Astrocyte (in vitro differentiated cells and primary cell): ENCODE measurements around the gene KIAA0040. TPM values are rescaled to one million over a fixed set of nuclear protein-coding genes. Genes with fewer than 3 reads are reported as not detected.

Experiments used
- DNase-seq: peaks from one replicate; pipeline ENCODE4 v3.0.0-alpha.2; 2010; ENCODE audit warnings: low read depth
- FAIRE-seq: peaks from 2 replicates; lab custom pipeline; 2011; peaks lifted over from hg19 to GRCh38; lab: Jason Lieb, UNC
- H2AFZ ChIP-seq: 2 replicates; pipeline ENCODE4 v1.6.0; 2012; ENCODE audit warnings: low read depth, low read length, inconsistent platforms
- H3K27ac ChIP-seq: 2 replicates; pipeline ENCODE4 v1.5.1; 2011; ENCODE audit warnings: low read depth, low read length, inconsistent platforms
- H3K27me3 ChIP-seq: 2 replicates; pipeline ENCODE4 v1.6.0; 2011; ENCODE audit warnings: low read length, inconsistent platforms; ENCODE audit not compliant: insufficient read depth
- H3K36me3 ChIP-seq: 2 replicates; pipeline ENCODE4 v1.5.1; 2011; ENCODE audit warnings: low read length, inconsistent platforms; ENCODE audit not compliant: insufficient read depth
- H3K4me1 ChIP-seq: 2 replicates; pipeline ENCODE4 v1.5.1; 2011; ENCODE audit warnings: low read length, inconsistent platforms; ENCODE audit not compliant: insufficient read depth
- H3K4me2 ChIP-seq: 2 replicates; pipeline ENCODE4 v1.6.0; 2012; ENCODE audit warnings: low read length, inconsistent platforms
- H3K4me3 ChIP-seq: 2 replicates; pipeline ENCODE4 v1.5.1; 2011; ENCODE audit warnings: low read depth, mild to moderate bottlenecking, low read length, inconsistent platforms; ENCODE audit not compliant: insufficient read depth
- H3K79me2 ChIP-seq: 2 replicates; pipeline ENCODE4 v1.6.0; 2012; ENCODE audit warnings: mild to moderate bottlenecking, low read length, inconsistent platforms; ENCODE audit not compliant: insufficient read depth
- H3K9ac ChIP-seq: 2 replicates; pipeline ENCODE4 v1.6.0; 2012; ENCODE audit warnings: mild to moderate bottlenecking, low read length, inconsistent platforms
- H3K9me3 ChIP-seq: 2 replicates; pipeline ENCODE4 v1.5.1; 2012; ENCODE audit warnings: low read depth, mild to moderate bottlenecking, low read length, inconsistent platforms; ENCODE audit not compliant: insufficient read depth
- H4K20me1 ChIP-seq: 2 replicates; pipeline ENCODE4 v1.6.0; 2012; ENCODE audit warnings: low read length, inconsistent platforms; ENCODE audit not compliant: insufficient read depth
- H3K27ac Mint-ChIP-seq: one replicate; pipeline ENCODE4 v1.8.0; 2021; ENCODE audit warnings: mild to moderate bottlenecking, mixed read lengths; ENCODE audit not compliant: unreplicated experiment
- H3K27me3 Mint-ChIP-seq: one replicate; pipeline ENCODE4 v1.8.0; 2021; ENCODE audit warnings: low read depth, mixed read lengths; ENCODE audit not compliant: unreplicated experiment
- H3K36me3 Mint-ChIP-seq: one replicate; pipeline ENCODE4 v1.8.0; 2021; ENCODE audit warnings: low read depth, mixed read lengths; ENCODE audit not compliant: unreplicated experiment
- H3K4me1 Mint-ChIP-seq: one replicate; pipeline ENCODE4 v1.8.0; 2021; ENCODE audit warnings: low read depth, mixed read lengths; ENCODE audit not compliant: unreplicated experiment
- H3K4me3 Mint-ChIP-seq: one replicate; pipeline ENCODE4 v1.8.0; 2021; ENCODE audit warnings: mild to moderate bottlenecking, moderate library complexity, mixed read lengths; ENCODE audit not compliant: unreplicated experiment
- H3K9me3 Mint-ChIP-seq: one replicate; pipeline ENCODE4 v1.8.0; 2021; ENCODE audit warnings: mild to moderate bottlenecking, mixed read lengths; ENCODE audit not compliant: unreplicated experiment
- EZH2 ChIP-seq: IDR thresholded peaks from 2 replicates; pipeline ENCODE4 v1.6.1; 2012; ENCODE audit warnings: mild to moderate bottlenecking, low read length, inconsistent platforms; ENCODE audit not compliant: insufficient read depth
- total RNA-seq: library from RNA; stranded (reverse); gene quantifications from 2 replicates; pipeline ENCODE4 v1.2.1, GENCODE V29; 2021
- TF ChIP-seq, protein P1 (sequence below): IDR thresholded peaks from 2 replicates; pipeline ENCODE4 v1.5.1; 2011; ENCODE audit warnings: low read depth, mild to moderate bottlenecking, inconsistent platforms, low read length, moderate library complexity; ENCODE audit not compliant: insufficient read depth

The KIAA0040 gene
- total RNA-seq, 1 donor from 2014 or later, result 5.0 TPM

DNA sequence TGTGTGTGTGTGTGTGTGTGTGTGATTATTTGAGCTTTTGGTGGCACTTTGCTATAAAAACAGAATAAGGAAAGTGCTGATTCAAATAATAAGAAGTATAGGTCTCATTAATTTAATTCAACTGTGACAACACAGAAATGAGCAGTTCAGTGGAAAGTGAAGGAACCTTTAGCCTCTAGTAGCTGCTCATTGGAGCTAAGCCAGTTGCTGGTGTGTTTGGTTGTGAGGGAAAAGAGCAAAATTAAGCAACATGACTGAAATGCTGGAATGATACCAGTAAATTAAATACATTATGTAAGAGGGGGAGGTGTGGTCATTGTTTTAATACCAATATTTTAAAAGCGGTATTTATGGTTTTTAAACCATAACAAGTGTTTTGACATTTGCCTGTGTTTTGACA, 55.2 kb downstream of the KIAA0040 start:
- H3K36me3 Mint-ChIP-seq, result no peaks in the 10 kb centered on the region
- Histone ChIP-seq H2AFZ (no peak overlapping the region), H3K27ac (no peak overlapping the region), H3K4me2 (no peak overlapping the region), H3K4me1 (peaks cover 2% of the 10 kb centered on the region), H3K79me2 (no peaks in the 10 kb centered on the region), H3K36me3 (no peaks in the 10 kb centered on the region), H3K9me3 (no peaks in the 10 kb centered on the region), H3K9ac (no peak overlapping the region), H4K20me1 (no peaks in the 10 kb centered on the region), H3K27me3 (peaks cover 8% of the 10 kb centered on the region), H3K4me3 (no peak overlapping the region)
- peaks cover 6% of the 10 kb centered on the region for H3K27me3 Mint-ChIP-seq
- H3K9me3 Mint-ChIP-seq, result no peaks in the 10 kb centered on the region
- H3K27ac Mint-ChIP-seq, result no peak overlapping the region
- H3K4me3 Mint-ChIP-seq, result no peak overlapping the region
- DNase-seq (no peak), FAIRE-seq (no peak)
- TF ChIP-seq EZH2, result no peak
- TF ChIP-seq, protein P1, sequence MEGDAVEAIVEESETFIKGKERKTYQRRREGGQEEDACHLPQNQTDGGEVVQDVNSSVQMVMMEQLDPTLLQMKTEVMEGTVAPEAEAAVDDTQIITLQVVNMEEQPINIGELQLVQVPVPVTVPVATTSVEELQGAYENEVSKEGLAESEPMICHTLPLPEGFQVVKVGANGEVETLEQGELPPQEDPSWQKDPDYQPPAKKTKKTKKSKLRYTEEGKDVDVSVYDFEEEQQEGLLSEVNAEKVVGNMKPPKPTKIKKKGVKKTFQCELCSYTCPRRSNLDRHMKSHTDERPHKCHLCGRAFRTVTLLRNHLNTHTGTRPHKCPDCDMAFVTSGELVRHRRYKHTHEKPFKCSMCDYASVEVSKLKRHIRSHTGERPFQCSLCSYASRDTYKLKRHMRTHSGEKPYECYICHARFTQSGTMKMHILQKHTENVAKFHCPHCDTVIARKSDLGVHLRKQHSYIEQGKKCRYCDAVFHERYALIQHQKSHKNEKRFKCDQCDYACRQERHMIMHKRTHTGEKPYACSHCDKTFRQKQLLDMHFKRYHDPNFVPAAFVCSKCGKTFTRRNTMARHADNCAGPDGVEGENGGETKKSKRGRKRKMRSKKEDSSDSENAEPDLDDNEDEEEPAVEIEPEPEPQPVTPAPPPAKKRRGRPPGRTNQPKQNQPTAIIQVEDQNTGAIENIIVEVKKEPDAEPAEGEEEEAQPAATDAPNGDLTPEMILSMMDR, result no peak
- H3K4me1 Mint-ChIP-seq, result peaks cover 27% of the 10 kb centered on the region

DNA sequence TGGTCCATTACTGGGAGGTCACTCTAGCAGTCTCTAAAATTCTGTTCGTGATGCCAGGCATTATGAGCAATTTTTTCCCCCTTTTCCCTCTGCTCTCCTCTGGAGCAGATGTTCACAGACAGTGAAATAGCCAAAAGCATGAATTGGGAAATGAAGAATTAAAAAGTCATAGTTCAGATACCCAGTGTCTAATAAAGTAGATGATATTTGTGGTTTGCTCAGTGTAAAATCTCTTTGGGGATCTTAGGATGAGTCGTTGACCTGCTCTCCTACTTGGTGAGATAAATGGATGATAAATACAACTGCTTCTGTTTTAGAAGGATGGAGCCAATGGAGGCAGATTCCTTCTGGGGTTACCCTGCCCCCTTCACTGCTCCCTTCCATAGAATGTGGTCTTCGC, 56.3 kb downstream of the KIAA0040 start:
- Histone ChIP-seq H3K27me3 (peaks cover 6% of the 10 kb centered on the region), H2AFZ (no peak overlapping the region), H3K4me3 (no peak overlapping the region), H3K4me2 (no peak overlapping the region), H3K9ac (no peak overlapping the region), H3K27ac (no peak overlapping the region), H4K20me1 (no peaks in the 10 kb centered on the region), H3K9me3 (no peaks in the 10 kb centered on the region), H3K4me1 (peaks cover 6% of the 10 kb centered on the region), H3K79me2 (no peaks in the 10 kb centered on the region), H3K36me3 (no peaks in the 10 kb centered on the region)
- Mint-ChIP-seq H3K27me3 (no peaks in the 10 kb centered on the region), H3K4me3 (no peak overlapping the region), H3K27ac (no peak overlapping the region), H3K9me3 (no peaks in the 10 kb centered on the region), H3K36me3 (no peaks in the 10 kb centered on the region), H3K4me1 (peaks cover 32% of the 10 kb centered on the region)
- TF ChIP-seq, protein P1, result no peak
- no peak for TF ChIP-seq EZH2
- no peak for DNase-seq
- FAIRE-seq, result no peak

DNA sequence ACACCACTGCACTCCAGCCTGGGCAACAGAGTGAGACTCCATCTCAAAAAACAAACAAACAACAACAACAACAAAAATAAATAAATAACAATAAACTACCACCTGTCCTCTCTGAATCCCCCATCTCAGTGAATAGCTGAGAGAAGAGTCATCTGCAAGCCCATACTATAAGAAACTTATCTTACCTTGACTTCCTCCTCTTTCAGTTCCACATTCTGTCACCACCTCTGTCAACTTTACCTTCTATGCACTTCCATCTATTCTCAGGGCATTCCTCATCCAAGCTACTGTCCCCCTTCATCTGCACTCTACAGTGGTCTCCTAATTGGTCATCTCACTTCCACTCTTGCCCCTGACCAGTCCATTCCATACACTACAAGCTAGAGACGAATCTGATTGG, 58.1 kb downstream of the KIAA0040 start:
- no peaks in the 10 kb centered on the region for H3K27me3 Mint-ChIP-seq
- Histone ChIP-seq H4K20me1 (no peaks in the 10 kb centered on the region), H3K79me2 (no peaks in the 10 kb centered on the region), H3K36me3 (no peaks in the 10 kb centered on the region), H3K9me3 (no peaks in the 10 kb centered on the region), H3K4me1 (peaks cover 6% of the 10 kb centered on the region), H3K4me3 (no peak overlapping the region), H3K9ac (no peak overlapping the region), H3K27me3 (peaks cover 6% of the 10 kb centered on the region), H2AFZ (no peak overlapping the region), H3K4me2 (no peak overlapping the region), H3K27ac (no peak overlapping the region)
- no peak overlapping the region for H3K27ac Mint-ChIP-seq
- no peak for DNase-seq
- no peaks in the 10 kb centered on the region for H3K36me3 Mint-ChIP-seq
- H3K9me3 Mint-ChIP-seq, result no peaks in the 10 kb centered on the region
- no peak for TF ChIP-seq EZH2
- TF ChIP-seq, protein P1, result no peak
- no peak overlapping the region for H3K4me3 Mint-ChIP-seq
- peaks cover 39% of the 10 kb centered on the region for H3K4me1 Mint-ChIP-seq
- FAIRE-seq, result no peak
